ENCODE measurements around the gene KAZN.
A peak's percentile ranks its signal among the peaks of the same experiment; 100 is the strongest.

Gene KAZN

DNA sequence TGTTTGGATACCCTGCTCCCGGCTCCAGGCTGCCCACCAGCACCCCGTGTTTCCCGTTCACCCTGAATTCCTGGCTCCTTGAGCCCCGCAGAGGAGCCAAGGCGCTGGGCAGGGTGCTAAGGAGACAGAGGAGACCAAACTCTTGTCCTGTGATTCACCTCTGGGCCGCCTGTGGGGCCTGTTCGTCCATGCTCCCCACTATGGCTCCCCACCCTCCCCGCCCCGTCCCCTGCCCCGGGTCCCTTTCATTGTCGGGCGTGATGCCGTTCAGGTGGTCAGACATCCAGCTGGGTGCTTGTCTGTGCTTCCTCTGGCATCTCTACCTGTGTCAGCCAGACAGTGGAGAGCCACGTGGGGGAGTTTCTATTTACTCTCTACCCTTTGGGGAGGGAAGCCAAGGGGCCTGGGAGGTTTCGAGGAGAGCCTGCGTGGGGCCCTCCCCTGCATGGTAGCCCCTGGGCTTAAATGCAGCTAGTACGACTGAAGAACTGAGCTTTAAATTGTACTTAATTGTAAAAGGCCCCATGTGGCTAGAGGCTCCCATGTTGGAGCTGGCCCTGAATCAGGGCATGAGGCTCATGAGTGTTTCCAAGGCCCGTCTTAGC is 333.7 kb downstream of the KAZN start:
- no peak overlapping the region for H3K4me3 ChIP-seq (ENCODE audit: low read length)
- no peak for DNase-seq (ENCODE audit: low read depth)
- TF ChIP-seq, protein P1, sequence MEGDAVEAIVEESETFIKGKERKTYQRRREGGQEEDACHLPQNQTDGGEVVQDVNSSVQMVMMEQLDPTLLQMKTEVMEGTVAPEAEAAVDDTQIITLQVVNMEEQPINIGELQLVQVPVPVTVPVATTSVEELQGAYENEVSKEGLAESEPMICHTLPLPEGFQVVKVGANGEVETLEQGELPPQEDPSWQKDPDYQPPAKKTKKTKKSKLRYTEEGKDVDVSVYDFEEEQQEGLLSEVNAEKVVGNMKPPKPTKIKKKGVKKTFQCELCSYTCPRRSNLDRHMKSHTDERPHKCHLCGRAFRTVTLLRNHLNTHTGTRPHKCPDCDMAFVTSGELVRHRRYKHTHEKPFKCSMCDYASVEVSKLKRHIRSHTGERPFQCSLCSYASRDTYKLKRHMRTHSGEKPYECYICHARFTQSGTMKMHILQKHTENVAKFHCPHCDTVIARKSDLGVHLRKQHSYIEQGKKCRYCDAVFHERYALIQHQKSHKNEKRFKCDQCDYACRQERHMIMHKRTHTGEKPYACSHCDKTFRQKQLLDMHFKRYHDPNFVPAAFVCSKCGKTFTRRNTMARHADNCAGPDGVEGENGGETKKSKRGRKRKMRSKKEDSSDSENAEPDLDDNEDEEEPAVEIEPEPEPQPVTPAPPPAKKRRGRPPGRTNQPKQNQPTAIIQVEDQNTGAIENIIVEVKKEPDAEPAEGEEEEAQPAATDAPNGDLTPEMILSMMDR (conservative IDR thresholded peaks at IDR 0.05; ENCODE audit: low read length): no peak

DNA sequence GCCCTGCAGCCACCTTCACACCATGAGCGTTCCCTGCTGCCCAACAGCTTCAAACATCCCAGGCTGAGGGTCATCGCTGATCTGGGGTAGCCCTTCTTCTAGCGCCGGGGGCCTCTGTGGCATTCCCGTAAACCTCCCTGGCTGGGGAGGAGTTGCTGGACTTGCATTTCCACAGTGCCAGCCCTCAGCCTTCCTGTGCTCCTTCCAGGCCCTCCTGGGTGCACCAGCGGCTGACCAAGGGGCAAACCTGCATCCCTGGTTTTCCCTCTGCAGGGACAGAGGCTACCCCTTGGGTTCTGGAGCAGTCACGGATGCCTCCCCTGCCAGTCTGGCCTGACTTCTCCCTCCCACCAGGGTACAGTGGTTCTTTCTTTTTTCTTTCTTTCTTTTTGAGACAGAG is 336.4 kb downstream of the KAZN start:
- no peak overlapping the region for H3K4me3 ChIP-seq (ENCODE audit: low read length)
- TF ChIP-seq, protein P1 (conservative IDR thresholded peaks at IDR 0.05; ENCODE audit: low read length): no peak
- DNase-seq (ENCODE audit: low read depth): no peak

DNA sequence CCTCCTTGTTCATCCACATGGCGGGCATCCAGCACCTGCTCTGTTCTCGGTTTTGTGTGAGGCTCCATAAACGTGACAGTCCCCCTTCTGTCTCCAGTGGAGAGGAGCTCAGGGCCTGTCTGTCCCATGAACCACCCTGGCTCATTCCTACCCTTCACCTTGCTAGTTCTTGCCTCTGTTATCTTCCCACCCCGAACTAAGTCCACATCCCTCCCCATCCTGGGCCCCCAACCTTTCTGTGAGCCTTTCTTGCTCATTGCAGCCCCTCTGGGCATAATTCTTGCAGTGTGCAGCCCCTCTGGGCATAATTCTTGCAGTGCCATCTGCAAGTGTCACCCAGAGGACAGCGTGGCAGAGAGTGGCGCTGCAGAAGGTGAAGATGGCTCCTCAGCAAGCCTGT is 338.3 kb downstream of the KAZN start:
- no peak for DNase-seq (ENCODE audit: low read depth)
- H3K4me3 ChIP-seq (ENCODE audit: low read length): no peak overlapping the region
- TF ChIP-seq, protein P1 (conservative IDR thresholded peaks at IDR 0.05; ENCODE audit: low read length): no peak

DNA sequence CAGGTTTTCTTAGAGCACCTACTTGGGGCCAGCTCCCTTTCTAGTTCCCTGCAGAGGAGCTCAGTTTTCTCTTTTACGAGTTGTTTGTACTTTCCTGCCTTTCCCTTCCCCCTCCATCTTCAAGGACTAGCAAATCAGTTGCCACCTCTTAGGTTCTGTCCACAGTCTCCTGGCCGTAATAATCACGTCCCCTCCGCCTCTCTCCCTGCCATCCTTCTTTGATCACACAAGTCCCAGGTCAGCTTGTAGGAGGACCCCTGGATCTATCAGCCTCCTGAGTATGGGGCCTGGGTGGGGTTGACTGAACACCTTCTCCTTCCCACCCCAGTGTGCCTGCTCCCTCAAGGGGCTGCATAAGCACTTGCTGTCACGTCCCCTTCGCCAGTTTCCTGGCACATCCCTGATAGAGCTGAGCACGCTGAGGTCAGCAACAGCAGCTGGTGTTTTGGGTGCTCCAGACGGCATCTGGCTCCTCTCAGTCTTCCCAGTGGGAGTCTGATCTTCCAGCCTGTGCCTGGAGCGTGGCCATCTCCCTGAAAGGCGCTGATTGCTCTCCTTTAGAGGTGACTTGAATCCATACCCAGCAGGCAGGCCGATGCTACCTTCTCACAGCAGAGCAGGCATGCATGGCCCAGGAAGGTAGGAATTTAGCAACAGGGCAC is 338.9 kb downstream of the KAZN start:
- DNase-seq (ENCODE audit: low read depth): no peak
- TF ChIP-seq, protein P1 (conservative IDR thresholded peaks at IDR 0.05; ENCODE audit: low read length): no peak
- no peak overlapping the region for H3K4me3 ChIP-seq (ENCODE audit: low read length)

DNA sequence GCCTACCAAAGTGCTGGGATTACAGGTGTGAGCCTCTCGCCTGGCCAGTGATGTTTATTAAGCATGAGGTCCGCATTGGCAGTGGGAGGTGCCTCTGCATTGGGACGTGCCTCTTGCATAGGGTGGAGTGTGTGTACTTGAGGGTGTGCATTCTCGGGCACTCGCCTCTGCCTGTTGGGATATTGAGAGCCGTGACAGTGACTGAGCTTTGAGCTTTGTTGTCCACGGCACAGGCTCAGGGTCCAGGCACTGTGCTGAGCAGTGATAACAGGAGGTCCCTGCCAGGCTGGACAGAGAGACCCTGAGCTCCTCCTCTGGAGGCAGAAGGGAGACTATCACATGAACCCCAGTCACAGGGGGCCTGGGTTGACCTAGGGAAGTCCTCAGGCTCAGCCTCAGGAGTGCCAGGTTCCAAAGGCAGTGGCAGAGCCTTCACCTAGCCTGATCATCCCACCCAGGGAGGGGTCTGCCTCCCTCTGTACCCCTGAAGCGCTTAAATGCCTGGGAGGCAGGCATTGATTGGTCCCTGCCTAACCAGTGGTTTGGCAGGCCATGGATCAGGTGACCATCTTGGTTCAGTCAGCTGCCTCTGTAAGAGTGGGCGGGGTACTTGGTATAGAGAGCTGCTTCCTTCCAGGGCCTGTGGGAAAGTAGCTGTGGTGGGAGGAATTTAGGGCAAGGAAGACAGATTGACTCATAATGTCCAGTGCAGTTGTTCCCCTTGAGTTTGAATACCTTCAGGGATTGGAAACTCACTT is 341.2 kb downstream of the KAZN start:
- DNase-seq (ENCODE audit: low read depth): peak; percentile 88
- TF ChIP-seq, protein P1 (conservative IDR thresholded peaks at IDR 0.05; ENCODE audit: low read length): no peak
- H3K4me3 ChIP-seq (ENCODE audit: low read length): no peak overlapping the region

DNA sequence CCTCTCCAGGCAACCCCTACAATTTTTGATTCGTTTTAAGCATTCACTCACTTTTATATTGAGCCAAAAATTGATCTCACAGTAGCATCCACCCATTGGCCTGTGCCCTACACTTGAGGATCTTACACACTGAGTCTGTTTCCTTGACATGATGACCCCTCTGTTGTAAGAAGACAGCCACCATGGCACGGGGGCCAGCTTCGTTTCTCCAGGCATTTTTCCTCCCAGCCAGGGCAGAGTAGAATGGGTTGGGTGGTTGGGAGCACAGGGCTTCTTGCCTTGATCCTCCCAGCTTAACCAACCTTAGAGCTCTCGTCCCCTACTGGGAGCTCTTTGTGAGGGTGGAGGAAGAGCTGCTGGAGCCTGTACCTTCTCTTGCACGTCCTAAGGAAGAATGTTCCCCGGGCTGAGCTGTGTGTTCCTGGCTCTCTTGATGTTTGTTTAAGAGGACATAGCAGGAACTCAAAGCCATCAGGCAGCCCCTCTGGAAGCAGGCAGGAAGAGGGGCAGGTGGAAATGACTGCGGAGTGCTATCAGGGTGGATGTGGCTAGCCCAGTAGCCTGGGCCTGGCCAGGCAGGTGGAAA is 341.9 kb downstream of the KAZN start:
- no peak overlapping the region for H3K4me3 ChIP-seq (ENCODE audit: low read length)
- no peak for DNase-seq (ENCODE audit: low read depth)
- TF ChIP-seq, protein P1 (conservative IDR thresholded peaks at IDR 0.05; ENCODE audit: low read length): no peak
